GM12878 (cell line): ENCODE results near the gene RTN4R. TPM values are rescaled to one million over a fixed set of nuclear protein-coding genes. Genes with fewer than 3 reads are reported as not detected.

Experiments
- ATAC-seq: fragments of 200-7000 bp; cut with Tn5 transposase; 3 replicates; pipeline ENCODE4 v1.9.1; 2020; ENCODE audit warnings: mild to moderate bottlenecking, moderate library complexity
- BruUV-seq: library from RNA; stranded (reverse); fragments of 400-500 nt; replicated peaks from 2 replicates; lab custom pipeline; 2021; lab: Mats Ljungman, UMichigan
- CTCF ChIA-PET: fragments of 300-600 bp; sonication (Branson Sonifier 250); formaldehyde crosslinking; extraction: SDS; loops from one replicate; lab custom pipeline; 2021; ENCODE audit warnings: inconsistent platforms; lab: Yijun Ruan, JAX
- POLR2A ChIA-PET: fragments of 350-600 bp; formaldehyde crosslinking; extraction: SDS; loops from one replicate; lab custom pipeline; 2021; ENCODE audit warnings: inconsistent platforms; lab: Charles Lee
- RAD21 ChIA-PET: fragments of 300-600 bp; sonication (Branson Sonifier 250); formaldehyde crosslinking; loops from one replicate; lab custom pipeline; 2023; ENCODE audit warnings: antibody characterized with exemption; ENCODE audit not compliant: unreplicated experiment; lab: Charles Lee
- SMC1A ChIA-PET: fragments of 300-600 bp; sonication (Branson Sonifier 250); formaldehyde crosslinking; loops from one replicate; lab custom pipeline; 2023; ENCODE audit not compliant: unreplicated experiment, uncharacterized antibody; lab: Charles Lee
- DNase-seq: peaks from one replicate; pipeline ENCODE4 v3.0.0-alpha.2; 2011; ENCODE audit warnings: low read depth, low spot score
- FAIRE-seq: peaks from 3 replicates; lab custom pipeline; 2011; peaks lifted over from hg19 to GRCh38; lab: Jason Lieb, UNC
- H2AFZ ChIP-seq: 2 replicates; pipeline ENCODE4 v1.6.0; 2011; ENCODE audit warnings: low read depth, low read length, control low read depth; ENCODE audit not compliant: control insufficient read depth
- H3K27ac ChIP-seq: 2 replicates; pipeline ENCODE4 v1.5.1; 2011; ENCODE audit warnings: control low read depth; ENCODE audit not compliant: control insufficient read depth, insufficient read depth
- H3K27me3 ChIP-seq, 2 experiments: replicated peaks in 1 of 2; 2 replicates each; pipeline versions ENCODE4 v1.6.0 to v1.6.1; 2011; ENCODE audit warnings: low read length in 1 of 2; ENCODE audit not compliant: control insufficient read depth in 2 of 2, insufficient read depth in 2 of 2
- H3K36me3 ChIP-seq, 2 experiments: 2 replicates each; pipeline ENCODE4 v1.5.1; 2011; ENCODE audit warnings: low read length in 1 of 2; ENCODE audit not compliant: control insufficient read depth in 2 of 2, insufficient read depth in 2 of 2
- H3K4me1 ChIP-seq: 2 replicates; pipeline ENCODE4 v1.6.1; 2011; ENCODE audit warnings: mild to moderate bottlenecking, low read length, moderate library complexity, mixed read lengths; ENCODE audit not compliant: control insufficient read depth, insufficient read depth
- H3K4me2 ChIP-seq: 2 replicates; pipeline ENCODE4 v1.6.0; 2011; ENCODE audit warnings: control low read depth; ENCODE audit not compliant: control insufficient read depth, insufficient read depth
- H3K4me3 ChIP-seq: fragments of 200-600 bp; sonication (generic); 2 replicates; pipeline ENCODE4 v1.5.1; 2016
- H3K79me2 ChIP-seq: 2 replicates; pipeline ENCODE4 v1.6.0; 2011; ENCODE audit warnings: low read length; ENCODE audit not compliant: control insufficient read depth, insufficient read depth
- H3K9ac ChIP-seq: 2 replicates; pipeline ENCODE4 v1.8.0; 2011; ENCODE audit warnings: low read length, control low read depth, mixed read lengths; ENCODE audit not compliant: control insufficient read depth, insufficient read depth
- H3K9me3 ChIP-seq: replicated peaks from 3 replicates; pipeline ENCODE4 v1.5.1; 2011; ENCODE audit warnings: mild to moderate bottlenecking, low read length; ENCODE audit not compliant: control insufficient read depth, insufficient read depth
- H4K20me1 ChIP-seq: 2 replicates; pipeline ENCODE4 v1.6.0; 2011; ENCODE audit not compliant: control insufficient read depth, insufficient read depth
- EGR1 ChIP-seq, 2 experiments: IDR thresholded peaks; 1 replicate in 1 of 2; 2 replicates in 1 of 2; pipeline ENCODE4 v1.6.1; 2011 to 2012; ENCODE audit warnings: low read depth in 2 of 2, low read length in 2 of 2, borderline replicate concordance in 1 of 2, mild to moderate bottlenecking in 1 of 2, moderate library complexity in 1 of 2
- IKZF1 ChIP-seq: fragments of 450-650 bp; conservative IDR thresholded peaks from 2 replicates; pipeline ENCODE4 v1.6.1; 2017; ENCODE audit warnings: antibody characterized with exemption, mild to moderate bottlenecking
- SPI1 ChIP-seq: IDR thresholded peaks from 2 replicates; pipeline ENCODE4 v1.6.1; 2011; ENCODE audit warnings: low read depth, mild to moderate bottlenecking, low read length, moderate library complexity, borderline replicate concordance; ENCODE audit not compliant: insufficient read depth
- SREBF2 ChIP-seq: IDR thresholded peaks from 2 replicates; pipeline ENCODE4 v1.6.1; 2012; ENCODE audit warnings: mild to moderate bottlenecking, low read length
- WGBS: methylation state at CpG from one replicate; pipeline ENCODE4 v1.1.6; 2016; ENCODE audit warnings: low lambda C conversion rate; ENCODE audit not compliant: insufficient replicate concordance, insufficient coverage; ENCODE audit errors: missing lambda C conversion rate; 5-methylcytosine and 5-hydroxymethylcytosine counted together
- in situ Hi-C: fragments of 300-500 bp; cut with MboI; formaldehyde crosslinking; loops from 9 replicates; pipeline ENCODE4 v1.14.3; 2018; ENCODE audit warnings: mixed read lengths
- intact Hi-C: fragments of 100-400 bp; cut with micrococcal nuclease; formaldehyde crosslinking; loops from one replicate; pipeline ENCODE4 v1.14.2; 2022; ENCODE audit not compliant: unreplicated experiment
- polyA plus RNA-seq, 11 experiments: library from polyadenylated mRNA; depleted of rRNA in 4 of 11; unstranded in 6 of 11; stranded (reverse) in 5 of 11; fragments of >200 nt; fragmentation: Nextera tagmentation in 4 of 11; fragmentation: Illumina TruSeq in 1 of 11; extraction: Ambion mirVana in 4 of 11; extraction: Trizol in 1 of 11; gene quantifications; 1 replicate in 1 of 11; 2 replicates in 10 of 11; pipeline versions ENCODE4 v1.2.1 to v1.2.3, GENCODE V29; 2011 to 2016; ENCODE audit warnings: inconsistent platforms in 2 of 11, missing spikeins in 2 of 11, low read depth in 1 of 11
- total RNA-seq, 4 experiments: library from RNA; depleted of rRNA in 3 of 4; stranded (reverse); fragments of >200 nt in 3 of 4; fragmentation: Illumina TruSeq in 1 of 4; extraction: Trizol in 1 of 4; gene quantifications; 2 replicates each; pipeline versions ENCODE4 v1.2.1 to v1.2.3, GENCODE V29; 2013 to 2021

RTN4R gene
- total and polyA plus RNA-seq, 10 of the 15 experiments (the other 5 are each of a cell fraction or from before 2014, with no cell fraction given): 0.03 to 1.0 (median 0.60) TPM; not detected in 2

- CTCF ChIA-PET: interaction anchor here (0.6 to 3.1 kb wide), 9 partner anchors 24 to 86 kb away, joined by 3 to 29 read pairs (median 4); no protein-coding TSS in a partner anchor
- RAD21 ChIA-PET: interaction anchor here (0.5 to 2.5 kb wide), 4 partner anchors 14 to 1405 kb away, joined by 3 to 11 read pairs (median 4); no protein-coding TSS in a partner anchor
- TF ChIP-seq SPI1 (no peak), IKZF1 (no peak)
- Histone ChIP-seq H3K4me2 (peak overlapping the region; percentile 7; the same call in 1 of the 2 replicates), H4K20me1 (no peaks in the 10 kb centered on the region), H3K36me3 (no peaks in the 10 kb centered on the region), H3K9me3 (no peaks in the 10 kb centered on the region), H3K4me1 (peaks cover 27% of the 10 kb centered on the region), H3K27ac (no peak overlapping the region; the same call in 1 of the 2 replicates), H3K79me2 (no peaks in the 10 kb centered on the region), H3K27me3 (no peaks in the 10 kb centered on the region), H3K9ac (no peak overlapping the region), H2AFZ (peak overlapping the region; percentile 48), H3K4me3 (no peak overlapping the region)
- no peak for FAIRE-seq
- intact Hi-C loops (loop anchor here (5.0 kb wide), 1 partner anchor 83 kb away; no protein-coding TSS in a partner anchor), in situ Hi-C loops (no loop called here)
- no TSS peak for BruUV-seq
- ATAC-seq: no peak
- POLR2A ChIA-PET: no interaction called here
- no peak for DNase-seq
- SMC1A ChIA-PET: no interaction called here
- 49% methylated on average over 8 of the region's 9 CpGs for WGBS
Measured at GRCh38 chr22:20239676-20240446, 28.3 kb downstream of the RTN4R start.

GRCh38 chr22:20238901-20239675 lies 29.0 kb downstream of the RTN4R start:
- Histone ChIP-seq H3K36me3 (no peaks in the 10 kb centered on the region), H3K79me2 (no peaks in the 10 kb centered on the region), H3K27me3 (no peaks in the 10 kb centered on the region; a peak in 1 of 4 replicates), H2AFZ (peak overlapping the region; percentile 48), H3K4me2 (peak overlapping the region; percentile 68; the same call in 1 of the 2 replicates), H3K9ac (peak overlapping the region; percentile 28), H3K4me3 (no peak overlapping the region), H3K27ac (peak overlapping the region; percentile 44; the same call in 1 of the 2 replicates), H3K9me3 (no peaks in the 10 kb centered on the region), H4K20me1 (no peaks in the 10 kb centered on the region), H3K4me1 (peaks cover 20% of the 10 kb centered on the region)
- DNase-seq (no peak), ATAC-seq (peak; percentile 7; the same call in 2 of the 3 replicates), FAIRE-seq (no peak)
- intact Hi-C loops (loop anchor here (5.0 kb wide), 1 partner anchor 82 kb away; no protein-coding TSS in a partner anchor), in situ Hi-C loops (no loop called here)
- RAD21 ChIA-PET: interaction anchor here (0.5 to 3.2 kb wide), 9 partner anchors 12 to 1405 kb away, joined by 3 to 21 read pairs (median 3); no protein-coding TSS in a partner anchor
- BruUV-seq: no TSS peak
- SMC1A ChIA-PET: interaction anchor here (1.1 to 1.4 kb wide), 4 partner anchors 29 to 53 kb away, joined by 3 read pairs; no protein-coding TSS in a partner anchor
- peak in 1 of 2 experiments; percentile 63; a peak in 1 of 3 replicates for TF ChIP-seq EGR1 (IDR thresholded peaks at IDR 0.05; ENCODE audit: borderline replicate concordance in 1 of 2, low read depth in 2 of 2, low read length in 2 of 2)
- no peak for TF ChIP-seq SREBF2
- CTCF ChIA-PET: interaction anchor here (0.6 to 3.1 kb wide), 17 partner anchors 8 to 86 kb away, joined by 3 to 29 read pairs (median 4); no protein-coding TSS in a partner anchor
- POLR2A ChIA-PET: no interaction called here
- 33% methylated on average over 33 of the region's 35 CpGs for WGBS
